Thyroid gland (tissue), 4 donors: ENCODE results near the gene POU3F2. TPM values are rescaled to one million over a fixed set of nuclear protein-coding genes. Genes with fewer than 3 reads are reported as not detected.

Experiments
- DNase-seq, 2 donors: peaks; one replicate each; pipeline ENCODE4 v3.0.0-alpha.2; 2019
- H3K27ac ChIP-seq, 3 donors: fragments of 200-600 bp; sonication (generic); 1 replicate in 2 of 3; 2 replicates in 1 of 3; pipeline ENCODE4 v1.5.1; 2016 to 2019; ENCODE audit warnings: mild to moderate bottlenecking in 1 of 3, moderate library complexity in 1 of 3
- H3K27me3 ChIP-seq: fragments of 200-600 bp; sonication (generic); one replicate; pipeline ENCODE4 v1.5.1; 2019
- H3K36me3 ChIP-seq, 2 donors: fragments of 200-600 bp; sonication (generic); one replicate each; pipeline ENCODE4 v1.5.1; 2016 to 2019
- H3K4me1 ChIP-seq, 2 donors: fragments of 200-600 bp; sonication (generic); one replicate each; pipeline ENCODE4 v1.5.1; 2017 to 2019
- H3K4me3 ChIP-seq, 3 donors: fragments of 200-600 bp; sonication (generic); replicated peaks in 1 of 3; 1 replicate in 2 of 3; 2 replicates in 1 of 3; pipeline ENCODE4 v1.5.1; 2016; ENCODE audit warnings: mild to moderate bottlenecking in 1 of 3
- H3K9me3 ChIP-seq: fragments of 200-600 bp; sonication (generic); one replicate; pipeline ENCODE4 v1.5.1; 2017
- POLR2A ChIP-seq, 2 donors: fragments of 450-650 bp; IDR thresholded peaks; one replicate each; pipeline ENCODE4 v1.6.1; 2017; ENCODE audit warnings: antibody characterized with exemption in 2 of 2, mild to moderate bottlenecking in 2 of 2, moderate library complexity in 1 of 2
- WGBS, 2 donors: methylation state at CpG; one replicate each; pipeline ENCODE4 v1.1.5; 2017; 5-methylcytosine and 5-hydroxymethylcytosine counted together
- intact Hi-C: fragments of 100-400 bp; cut with DNase I; formaldehyde crosslinking; loops from one replicate; pipeline ENCODE4 v1.15.1; 2023
- total RNA-seq, 4 donors: library from RNA; depleted of rRNA; stranded (reverse); fragments of >200 nt; gene quantifications; one replicate each; pipeline ENCODE4 v1.2.3, GENCODE V29; 2016
- TF ChIP-seq, protein P1 (sequence below), 6 experiments: fragments of 200-600 bp in 3 of 6; fragments of 450-650 bp in 3 of 6; sonication (generic) in 3 of 6; IDR thresholded peaks; one replicate each; pipeline ENCODE4 v1.5.1; 2016 to 2019; ENCODE audit warnings: antibody characterized with exemption in 6 of 6, mild to moderate bottlenecking in 2 of 6, inconsistent platforms in 1 of 6, moderate library complexity in 1 of 6

The POU3F2 gene
- total RNA-seq, 4 donors from 2014 or later = not detected

DNA sequence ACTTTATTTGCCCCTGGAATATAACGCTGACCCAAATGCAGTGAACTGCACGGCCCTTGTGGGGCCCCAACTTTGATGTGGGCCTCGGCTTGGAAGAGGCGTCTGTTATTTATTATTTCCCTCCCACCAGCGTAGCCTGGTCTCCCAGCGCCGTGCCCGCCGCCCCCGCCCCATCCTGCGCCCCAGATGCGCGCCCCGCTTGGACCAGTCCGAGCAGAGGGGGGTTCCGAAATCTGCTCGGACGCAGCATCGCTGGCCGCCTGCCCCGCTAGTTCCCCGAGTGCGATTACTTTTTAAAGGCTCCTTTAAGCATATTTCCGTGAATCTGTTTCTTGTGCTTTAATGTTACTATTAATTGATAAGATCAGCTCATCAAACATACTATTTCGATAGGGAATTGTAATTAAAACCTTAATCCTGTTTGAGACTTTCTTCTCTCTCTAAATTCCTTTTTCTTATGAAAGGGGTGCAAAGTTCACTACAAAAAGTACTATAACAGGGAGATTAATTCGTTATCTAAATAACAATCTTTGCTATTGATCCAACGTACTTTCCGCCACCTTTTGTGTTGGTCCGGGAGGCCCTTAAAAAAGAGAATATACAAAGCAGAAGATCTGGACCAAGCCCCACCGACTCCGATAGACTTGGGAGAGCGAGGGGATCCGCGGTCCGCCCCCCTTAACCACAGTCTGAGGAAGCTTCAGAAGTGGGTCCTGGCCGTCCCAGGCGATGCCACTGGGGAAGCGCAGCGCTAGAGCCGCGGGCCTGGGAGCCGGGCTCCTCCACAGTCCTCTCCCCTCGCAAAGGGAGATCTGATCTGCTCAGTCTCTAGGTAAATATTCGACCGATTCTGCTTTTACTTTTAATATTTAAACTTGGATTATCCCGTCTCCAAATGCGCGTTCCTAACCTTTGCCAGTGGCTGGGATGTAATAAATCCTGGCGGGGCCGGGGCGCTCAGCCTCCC is 10.2 kb downstream of the POU3F2 start:
- Histone ChIP-seq H3K36me3 (no peaks in the 10 kb centered on the region), H3K4me3 (peak overlapping the region in 1 of 3 donors; percentile 3), H3K4me1 (peaks cover 20 to 29% of the 10 kb centered on the region in 2 donors), H3K9me3 (no peaks in the 10 kb centered on the region), H3K27ac (no peak overlapping the region), H3K27me3 (peaks cover 55% of the 10 kb centered on the region)
- 6 to 13% methylated on average over 49 to 51 of the region's 51 CpGs for WGBS, 2 donors
- TF ChIP-seq, protein P1, sequence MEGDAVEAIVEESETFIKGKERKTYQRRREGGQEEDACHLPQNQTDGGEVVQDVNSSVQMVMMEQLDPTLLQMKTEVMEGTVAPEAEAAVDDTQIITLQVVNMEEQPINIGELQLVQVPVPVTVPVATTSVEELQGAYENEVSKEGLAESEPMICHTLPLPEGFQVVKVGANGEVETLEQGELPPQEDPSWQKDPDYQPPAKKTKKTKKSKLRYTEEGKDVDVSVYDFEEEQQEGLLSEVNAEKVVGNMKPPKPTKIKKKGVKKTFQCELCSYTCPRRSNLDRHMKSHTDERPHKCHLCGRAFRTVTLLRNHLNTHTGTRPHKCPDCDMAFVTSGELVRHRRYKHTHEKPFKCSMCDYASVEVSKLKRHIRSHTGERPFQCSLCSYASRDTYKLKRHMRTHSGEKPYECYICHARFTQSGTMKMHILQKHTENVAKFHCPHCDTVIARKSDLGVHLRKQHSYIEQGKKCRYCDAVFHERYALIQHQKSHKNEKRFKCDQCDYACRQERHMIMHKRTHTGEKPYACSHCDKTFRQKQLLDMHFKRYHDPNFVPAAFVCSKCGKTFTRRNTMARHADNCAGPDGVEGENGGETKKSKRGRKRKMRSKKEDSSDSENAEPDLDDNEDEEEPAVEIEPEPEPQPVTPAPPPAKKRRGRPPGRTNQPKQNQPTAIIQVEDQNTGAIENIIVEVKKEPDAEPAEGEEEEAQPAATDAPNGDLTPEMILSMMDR (IDR thresholded peaks at IDR 0.05) = no peak
- no peak for TF ChIP-seq POLR2A (IDR thresholded peaks at IDR 0.05)
- intact Hi-C loops = no loop called here
- DNase-seq = no peak

DNA sequence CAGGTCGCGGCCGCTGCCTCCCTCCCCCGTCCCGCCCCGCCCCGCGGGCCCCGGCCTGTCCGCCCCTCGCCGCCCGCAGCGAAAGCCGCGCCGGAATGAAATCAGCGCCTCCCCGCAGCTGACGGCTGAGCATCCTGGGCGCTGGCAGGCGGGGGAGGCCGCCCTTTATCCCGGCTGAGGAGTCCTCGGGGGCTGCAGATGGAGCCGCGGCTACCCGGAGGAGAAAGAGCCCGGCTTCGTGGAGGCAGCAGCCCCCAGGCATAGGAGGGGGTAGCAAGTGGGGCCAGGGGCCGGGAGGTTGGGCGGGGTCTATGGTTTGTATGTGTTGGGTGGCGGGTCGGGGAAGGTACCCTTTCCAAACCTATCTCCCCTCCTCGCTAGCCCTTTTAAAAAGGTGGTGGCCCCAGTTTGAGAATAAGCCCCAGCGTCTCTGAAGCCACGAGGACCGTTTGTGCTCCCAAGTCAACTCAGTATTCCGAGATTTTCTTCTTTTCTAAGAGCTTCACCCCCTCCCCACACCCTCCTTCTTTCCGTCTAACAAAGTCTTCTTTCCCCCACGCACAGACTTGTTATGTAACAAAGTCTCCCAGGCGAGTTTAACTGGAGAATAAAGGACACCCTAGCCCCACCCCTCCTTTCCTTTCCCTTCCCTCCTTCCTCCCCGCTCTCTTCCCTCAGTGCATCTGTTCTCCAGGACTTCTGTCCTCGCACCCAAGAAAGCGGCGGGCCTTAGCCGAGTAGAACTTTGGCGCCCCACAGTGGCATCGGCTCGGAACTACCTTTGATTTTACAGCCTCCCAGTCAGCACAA is 11.0 kb downstream of the POU3F2 start:
- Histone ChIP-seq H3K9me3 (no peaks in the 10 kb centered on the region), H3K4me1 (peaks cover 20 to 29% of the 10 kb centered on the region in 2 donors), H3K4me3 (peak overlapping the region in 1 of 3 donors; percentile 3), H3K27ac (no peak overlapping the region), H3K27me3 (peaks cover 46% of the 10 kb centered on the region), H3K36me3 (no peaks in the 10 kb centered on the region)
- intact Hi-C loops = no loop called here
- TF ChIP-seq, protein P1 (IDR thresholded peaks at IDR 0.05) = peak; percentile 45 to 90 (median 72)
- TF ChIP-seq POLR2A (IDR thresholded peaks at IDR 0.05) = no peak
- DNase-seq = peak; percentile 70 to 72
- WGBS, 2 donors = 2% methylated on average over 38 to 44 of the region's 50 CpGs

DNA sequence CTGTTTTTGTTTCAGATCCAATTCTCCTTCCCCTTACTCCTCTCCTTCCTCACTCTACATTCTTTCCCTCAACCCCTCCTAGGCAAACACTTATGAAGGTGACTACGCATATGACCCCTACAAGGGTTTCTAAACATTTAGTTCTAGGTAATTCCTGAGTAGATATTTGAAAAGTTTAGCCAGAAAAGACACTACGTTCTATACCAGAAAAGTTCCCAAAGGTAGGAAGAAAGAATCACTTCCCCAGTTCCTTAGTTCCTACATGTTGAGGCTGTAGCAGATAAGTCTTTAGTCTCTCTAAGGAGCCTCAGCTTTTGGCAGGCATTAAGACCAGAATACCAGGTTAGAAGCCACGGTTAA is 11.6 kb downstream of the POU3F2 start:
- WGBS, 2 donors = 54 to 57% methylated on average over 3 of the region's 3 CpGs
- Histone ChIP-seq H3K27ac (no peak overlapping the region), H3K4me3 (no peak overlapping the region), H3K36me3 (no peaks in the 10 kb centered on the region), H3K4me1 (peaks cover 20 to 29% of the 10 kb centered on the region in 2 donors), H3K27me3 (peaks cover 46% of the 10 kb centered on the region), H3K9me3 (no peaks in the 10 kb centered on the region)
- intact Hi-C loops = no loop called here
- DNase-seq = no peak
- TF ChIP-seq, protein P1 (IDR thresholded peaks at IDR 0.05) = no peak
- no peak for TF ChIP-seq POLR2A (IDR thresholded peaks at IDR 0.05)

DNA sequence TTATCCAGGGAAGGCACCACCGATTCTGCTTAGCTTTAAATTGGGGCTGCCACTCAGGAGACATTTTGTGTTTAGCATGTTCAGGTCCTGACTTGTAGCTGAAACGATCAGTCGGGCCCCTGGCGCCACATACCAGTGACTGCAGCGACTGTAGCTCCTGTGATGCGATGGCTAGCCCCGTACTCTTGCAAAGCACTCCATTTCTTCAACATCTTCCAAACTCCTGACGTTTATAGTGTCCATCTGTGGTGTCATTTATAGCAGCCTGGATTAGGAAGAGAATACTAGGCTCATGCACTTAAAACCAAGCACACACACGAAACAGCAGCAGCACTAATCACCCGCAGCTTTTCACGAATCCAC is 13.0 kb downstream of the POU3F2 start:
- intact Hi-C loops = no loop called here
- Histone ChIP-seq H3K36me3 (no peaks in the 10 kb centered on the region), H3K27me3 (peaks cover 42% of the 10 kb centered on the region), H3K4me1 (peaks cover 20 to 29% of the 10 kb centered on the region in 2 donors), H3K27ac (no peak overlapping the region), H3K9me3 (no peaks in the 10 kb centered on the region), H3K4me3 (no peak overlapping the region)
- WGBS, 2 donors = 28 to 29% methylated on average over 11 of the region's 11 CpGs
- DNase-seq = no peak
- TF ChIP-seq, protein P1 (IDR thresholded peaks at IDR 0.05) = no peak
- TF ChIP-seq POLR2A (IDR thresholded peaks at IDR 0.05) = no peak
